HepG2 (cell line): Measurements from ENCODE around the gene NCF4. TPM values are rescaled to one million over a fixed set of nuclear protein-coding genes. Genes with fewer than 3 reads are reported as not detected.
A peak's percentile ranks its signal among the peaks of the same experiment; 100 is the strongest.

Experiments
- ARID5B ChIP-seq: IDR thresholded peaks from 2 replicates; pipeline ENCODE4 v1.4.0; 2020; ENCODE audit warnings: mild to moderate bottlenecking, missing genetic modification reagents
- BCLAF1 ChIP-seq: fragments of 450-650 bp; IDR thresholded peaks from 2 replicates; pipeline ENCODE4 v1.6.1; 2017; ENCODE audit warnings: mild to moderate bottlenecking
- DNMT1 ChIP-seq: sonication (generic); formaldehyde crosslinking; IDR thresholded peaks from 2 replicates; pipeline ENCODE4 v1.5.1; 2020; ENCODE audit warnings: mild to moderate bottlenecking, missing genetic modification reagents
- EED ChIP-seq: sonication (generic); formaldehyde crosslinking; IDR thresholded peaks from 2 replicates; pipeline ENCODE4 v1.5.0; 2020; ENCODE audit warnings: mild to moderate bottlenecking, missing genetic modification reagents
- GRHL1 ChIP-seq: sonication (generic); formaldehyde crosslinking; conservative IDR thresholded peaks from 2 replicates; pipeline ENCODE4 v1.8.0; 2022; ENCODE audit warnings: missing genetic modification reagents
- HNF4A ChIP-seq: sonication (generic); formaldehyde crosslinking; IDR thresholded peaks from 2 replicates; pipeline ENCODE4 v1.4.0; 2020; ENCODE audit warnings: missing genetic modification reagents
- JUN ChIP-seq: sonication (generic); formaldehyde crosslinking; IDR thresholded peaks from 2 replicates; pipeline ENCODE4 v1.4.0; 2020; ENCODE audit warnings: mild to moderate bottlenecking, missing genetic modification reagents
- KDM4B ChIP-seq: sonication (generic); formaldehyde crosslinking; IDR thresholded peaks from 2 replicates; pipeline ENCODE4 v1.4.0; 2020; ENCODE audit warnings: missing genetic modification reagents
- KDM5A ChIP-seq: fragments of 200-600 bp; sonication (generic); IDR thresholded peaks from 2 replicates; pipeline ENCODE4 v1.7.0; 2018; ENCODE audit warnings: antibody characterized with exemption, mild to moderate bottlenecking, low read length, borderline replicate concordance
- MBNL3 ChIP-seq: fragments of 250-450 bp; sonication (Bioruptor Pico); conservative IDR thresholded peaks from 2 replicates; pipeline ENCODE4 v1.8.0; 2022; ENCODE audit warnings: mild to moderate bottlenecking, inconsistent platforms
- MXD1 ChIP-seq: sonication (generic); formaldehyde crosslinking; IDR thresholded peaks from 2 replicates; pipeline ENCODE4 v1.4.0; 2020; ENCODE audit warnings: mild to moderate bottlenecking, missing genetic modification reagents
- NFYB ChIP-seq: sonication (generic); formaldehyde crosslinking; IDR thresholded peaks from 2 replicates; pipeline ENCODE4 v1.4.0; 2020; ENCODE audit warnings: missing genetic modification reagents
- TFDP1 ChIP-seq: IDR thresholded peaks from 2 replicates; pipeline ENCODE4 v1.6.1; 2016; ENCODE audit warnings: missing compliant biosample characterization, missing genetic modification reagents, borderline replicate concordance
- ZNF230 ChIP-seq: sonication (generic); formaldehyde crosslinking; IDR thresholded peaks from 2 replicates; pipeline ENCODE4 v1.4.0; 2020; ENCODE audit warnings: mild to moderate bottlenecking, missing genetic modification reagents
- ZNF350 ChIP-seq: sonication (generic); formaldehyde crosslinking; IDR thresholded peaks from 2 replicates; pipeline ENCODE4 v1.4.0; 2020; ENCODE audit warnings: mild to moderate bottlenecking, low read depth, missing genetic modification reagents, borderline replicate concordance
- polyA plus RNA-seq, 8 experiments: library from polyadenylated mRNA; depleted of rRNA in 3 of 8; stranded (reverse) in 7 of 8; unstranded in 1 of 8; fragments of >200 nt; fragmentation: Illumina TruSeq in 4 of 8; extraction: Trizol in 4 of 8; gene quantifications; 2 replicates each; pipeline versions ENCODE4 v1.2.1 to v1.2.3, GENCODE V29; 2011 to 2016; ENCODE audit warnings: low read depth in 4 of 8, missing spikeins in 1 of 8, mixed read lengths in 1 of 8; ENCODE audit not compliant: insufficient read depth in 1 of 8
- total RNA-seq, 5 experiments: library from RNA; depleted of rRNA; stranded (reverse); fragments of >200 nt; fragmentation: Illumina TruSeq; extraction: Trizol; gene quantifications; 2 replicates each; pipeline ENCODE4 v1.2.3, GENCODE V29; 2016; ENCODE audit warnings: low read depth in 1 of 5

The NCF4 gene
- total and polyA plus RNA-seq, 2 of the 13 experiments (the other 11 are each of a cell fraction or from before 2014, with no cell fraction given): not detected

GRCh38 chr22:36856121-36856791, 4.5 kb upstream of the NCF4 start (continued):
- TF ChIP-seq HNF4A (CRISPR knock-in tag) (no peak), BCLAF1 (no peak), KDM4B (CRISPR knock-in tag) (no peak), EED (no peak), TFDP1 (CRISPR knock-in tag) (no peak), ARID5B (CRISPR knock-in tag) (peak; percentile 36; the same call in 1 of the 2 replicates), MXD1 (CRISPR knock-in tag) (no peak), KDM5A (no peak), MBNL3 (CRISPR knock-in tag) (no peak), ZNF350 (peak; percentile 46; the same call in 1 of the 2 replicates), GRHL1 (no peak), NFYB (no peak), ZNF230 (CRISPR knock-in tag) (no peak), DNMT1 (CRISPR knock-in tag) (no peak), JUN (CRISPR knock-in tag) (no peak)
